ENCODE measurements around the gene DDX24.
A peak's percentile ranks its signal among the peaks of the same experiment; 100 is the strongest.
"Not testable (repeated sequence)": the region's sequence is repeated elsewhere in the genome, so short reads cannot be mapped to it uniquely, and the experiment has no call there.

DDX24 gene

DNA sequence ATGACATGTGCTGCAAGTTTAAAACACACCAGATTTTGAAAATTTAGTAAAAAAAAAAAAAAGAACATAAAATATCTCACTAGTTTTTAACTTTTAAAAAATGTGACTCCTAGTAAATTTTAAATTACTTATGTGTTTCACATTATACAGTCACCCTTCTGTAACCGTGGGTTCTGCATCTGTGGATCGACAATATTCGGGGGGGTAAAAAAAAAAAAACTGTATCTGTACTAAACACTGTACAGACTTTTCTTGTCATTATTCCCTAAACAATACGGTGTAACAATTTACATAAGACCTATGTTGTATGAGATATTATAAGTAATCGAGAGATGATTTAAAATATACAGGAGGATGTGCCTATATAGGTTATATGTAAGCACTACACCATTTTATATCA is 3.2 kb downstream of the DDX24 start:
- DNase-seq: no peak

DNA sequence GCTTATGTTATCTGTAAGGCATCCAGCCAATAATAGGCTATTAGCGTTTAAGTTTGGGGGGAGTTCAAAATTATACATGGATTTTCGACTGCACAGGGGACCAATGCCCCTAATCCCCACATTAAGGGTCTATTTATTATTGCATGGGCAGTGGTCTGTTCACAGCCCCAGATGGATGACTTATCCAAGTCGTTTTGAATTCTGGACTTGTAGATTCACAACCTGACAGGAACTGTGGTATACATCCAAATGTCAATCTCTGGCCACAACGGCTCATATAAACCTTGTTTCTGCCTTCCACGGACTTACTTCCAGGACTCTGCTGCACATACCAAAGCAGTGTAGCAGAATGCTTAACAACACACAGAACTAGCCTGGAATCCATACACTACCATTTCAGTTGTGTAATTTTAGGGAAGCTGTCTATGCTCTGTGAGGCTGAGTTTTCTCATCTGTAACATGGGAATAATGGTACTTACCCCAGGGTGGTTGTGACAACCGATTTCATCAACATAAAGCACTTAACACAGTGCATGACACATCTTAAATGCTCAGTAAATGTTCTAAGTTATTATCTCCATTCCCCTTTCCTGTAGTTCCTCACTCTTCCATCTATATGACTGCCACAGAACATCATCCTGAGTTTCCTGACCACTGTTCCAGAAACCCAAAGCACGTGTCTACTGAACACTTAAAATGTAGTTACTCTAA is 3.7 kb downstream of the DDX24 start:
- no peak for DNase-seq

DNA sequence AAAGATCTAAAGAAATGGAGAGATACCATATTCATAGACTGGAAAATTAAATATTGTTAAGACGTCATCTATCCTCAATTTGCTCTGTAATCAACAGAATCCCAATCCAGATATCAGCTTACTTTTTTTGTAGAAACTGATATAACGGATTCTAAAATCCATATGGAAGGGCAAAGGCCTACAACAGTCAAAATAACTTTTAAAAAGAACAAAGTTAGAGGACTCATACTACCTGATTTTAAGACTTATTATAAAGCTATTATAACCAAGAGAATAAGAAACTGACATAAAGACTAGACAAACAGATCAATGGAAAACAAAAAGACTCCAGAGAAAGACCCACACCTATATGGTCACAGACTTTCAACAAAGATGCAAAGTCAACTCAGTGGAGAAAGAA is 6.0 kb downstream of the DDX24 start:
- DNase-seq: no peak

DNA sequence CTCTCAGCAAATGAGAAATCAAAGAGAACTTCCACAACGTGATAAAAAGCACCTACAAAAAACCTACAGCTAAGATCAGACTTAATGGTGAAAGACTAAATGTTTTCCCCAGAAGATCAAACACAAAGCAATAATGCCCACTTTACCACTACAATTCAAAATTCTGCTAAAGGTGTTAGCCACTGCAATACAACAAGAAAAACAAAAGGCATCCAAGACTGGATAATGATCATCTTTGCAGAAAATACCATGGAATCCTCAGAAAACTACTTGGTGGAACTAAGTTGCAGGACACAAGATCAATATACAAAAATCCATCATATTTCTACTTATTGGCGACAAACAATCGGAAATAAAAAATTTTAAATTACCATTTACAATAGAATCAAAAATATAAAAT is 6.5 kb downstream of the DDX24 start:
- no peak for DNase-seq

DNA sequence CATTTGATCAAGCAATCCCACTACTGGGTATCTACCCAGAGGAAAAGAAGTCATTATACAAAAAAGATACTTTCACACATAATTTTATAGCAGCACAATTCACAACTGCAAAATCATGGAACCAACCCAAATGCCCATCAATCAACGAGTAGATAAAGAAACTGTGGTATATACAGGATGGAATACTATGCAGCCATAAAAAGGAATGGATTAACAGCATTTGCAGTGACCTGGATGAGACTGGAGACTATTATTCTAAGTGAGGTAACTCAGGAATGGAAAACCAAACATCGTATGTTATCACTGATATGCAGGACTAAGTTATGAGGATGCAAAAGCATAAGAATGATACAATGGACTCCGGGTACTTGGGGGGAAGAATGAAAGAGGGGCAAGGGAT is 8.9 kb downstream of the DDX24 start:
- DNase-seq: not testable (repeated sequence)

DNA sequence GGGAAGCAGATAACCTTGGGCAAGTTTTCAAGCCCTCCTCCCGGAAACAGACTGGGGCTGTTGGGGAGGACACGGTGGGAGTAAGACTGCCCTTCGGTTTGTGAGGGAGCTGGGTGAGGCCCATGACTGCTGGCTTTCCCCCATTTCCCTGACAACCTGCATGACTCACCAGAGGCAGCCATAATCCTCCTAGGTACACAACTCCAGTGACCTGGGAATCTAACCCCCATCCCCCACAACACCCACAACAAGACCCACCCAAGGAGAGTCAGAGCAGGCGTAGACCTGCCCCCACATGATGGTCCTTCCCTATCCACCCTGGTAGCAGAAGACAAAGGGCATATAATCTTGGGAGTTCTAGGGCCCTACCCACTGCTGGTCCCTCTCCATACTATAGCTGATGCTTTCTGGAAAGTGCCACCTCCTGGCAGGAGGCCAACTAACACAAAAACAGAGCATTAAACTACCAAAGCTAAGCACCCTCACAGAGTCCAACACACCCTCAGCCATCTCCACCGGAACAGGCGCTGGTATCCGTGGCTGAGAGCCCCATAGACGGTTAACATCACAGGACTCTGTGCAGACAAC is 14.8 kb downstream of the DDX24 start:
- no peak for DNase-seq

DNA sequence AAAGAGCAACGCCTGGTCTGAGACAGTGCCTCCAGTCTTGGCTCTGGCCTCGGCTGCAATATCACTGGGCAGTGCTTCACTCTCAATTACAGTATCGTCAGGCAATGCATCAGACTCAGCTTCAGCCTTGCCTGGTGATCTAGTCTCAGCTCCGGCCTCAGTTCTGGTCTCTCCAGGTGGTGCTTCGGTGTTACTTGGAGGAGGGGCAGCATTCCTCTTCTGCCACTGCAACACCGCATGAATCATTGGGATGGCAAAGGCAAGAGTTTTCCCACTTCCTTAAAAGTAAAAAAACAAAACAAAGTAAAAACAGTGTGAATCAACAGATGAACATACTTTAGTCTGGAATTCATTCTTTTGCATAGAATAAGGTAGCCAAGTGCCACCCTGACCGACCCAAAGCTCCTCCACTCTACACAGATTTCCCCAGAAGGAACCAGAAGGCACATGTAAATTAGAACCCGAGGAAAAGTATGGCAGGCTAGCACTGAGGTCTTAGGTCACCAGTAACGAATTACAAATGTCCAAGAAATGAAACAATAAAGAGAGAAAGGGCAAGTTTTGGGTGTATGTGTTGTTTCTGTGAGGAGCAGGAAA is 18.6 kb downstream of the DDX24 start:
- DNase-seq: peak; percentile 61

DNA sequence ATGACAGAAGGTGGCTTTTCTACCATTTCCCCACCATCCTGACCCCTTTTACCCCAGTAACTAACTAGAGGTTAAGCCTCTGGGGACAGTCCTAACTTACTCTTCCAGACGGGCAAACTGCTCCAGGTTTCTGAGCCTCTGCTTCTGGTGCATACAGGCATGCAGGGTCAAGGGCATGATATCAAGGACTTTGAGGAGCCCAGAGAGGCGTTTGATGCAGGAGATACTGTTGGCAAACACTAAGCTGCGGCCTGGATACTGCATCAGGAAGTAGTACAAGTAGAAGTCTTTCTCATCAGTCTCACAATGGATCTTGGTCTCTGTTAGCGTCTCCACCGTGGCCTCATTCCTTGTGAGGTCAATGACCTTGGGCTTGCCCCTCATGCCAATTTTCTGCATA is 21.0 kb downstream of the DDX24 start:
- DNase-seq: no peak

DNA sequence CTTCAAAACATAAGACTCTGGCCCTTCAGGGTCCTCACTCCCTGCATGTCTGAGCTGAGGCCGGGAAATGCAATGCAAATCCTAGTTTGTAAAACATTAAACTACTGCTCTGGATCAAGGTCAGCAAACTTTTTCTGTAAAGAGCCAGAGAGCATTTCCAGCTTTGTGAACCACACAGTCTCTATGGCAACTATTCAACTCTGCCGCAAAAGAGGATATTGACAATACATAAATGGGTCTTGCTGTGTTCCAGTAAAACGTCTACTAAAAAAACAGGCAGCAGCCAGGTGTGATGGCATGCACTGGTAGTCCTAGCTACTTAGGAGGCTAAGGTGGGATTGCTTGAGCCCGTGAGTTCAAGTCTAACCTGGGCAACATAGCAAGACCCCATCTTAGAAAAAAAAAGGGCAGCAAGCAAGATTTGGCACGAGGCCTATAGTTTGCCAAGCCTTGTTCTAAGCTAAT is 22.3 kb downstream of the DDX24 start:
- no peak for DNase-seq

DNA sequence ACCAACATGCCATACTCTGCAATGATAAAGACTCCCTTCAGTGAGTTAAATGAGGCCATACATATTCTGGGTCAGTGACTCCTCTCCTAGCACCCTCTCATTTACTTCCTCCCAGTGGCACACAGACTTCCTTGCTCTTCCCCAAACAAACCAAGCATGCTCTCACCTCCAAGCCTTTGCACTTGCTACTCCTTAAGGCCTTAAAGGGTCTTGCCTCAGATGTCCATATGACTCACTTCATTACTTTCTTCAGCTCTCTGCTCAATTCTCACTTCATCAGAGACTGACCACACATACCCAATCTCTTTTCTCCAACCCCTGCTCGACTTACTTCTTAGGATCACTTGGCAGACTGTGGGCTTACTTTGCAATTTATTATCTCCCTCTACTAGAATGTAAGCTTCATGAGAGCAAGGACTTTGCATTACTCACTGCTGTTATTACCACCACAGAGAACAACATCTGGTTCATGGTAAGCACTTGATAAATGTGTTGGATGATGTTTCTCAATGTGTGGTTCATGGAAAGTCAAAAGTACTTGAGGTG is 22.8 kb downstream of the DDX24 start:
- DNase-seq: no peak

DNA sequence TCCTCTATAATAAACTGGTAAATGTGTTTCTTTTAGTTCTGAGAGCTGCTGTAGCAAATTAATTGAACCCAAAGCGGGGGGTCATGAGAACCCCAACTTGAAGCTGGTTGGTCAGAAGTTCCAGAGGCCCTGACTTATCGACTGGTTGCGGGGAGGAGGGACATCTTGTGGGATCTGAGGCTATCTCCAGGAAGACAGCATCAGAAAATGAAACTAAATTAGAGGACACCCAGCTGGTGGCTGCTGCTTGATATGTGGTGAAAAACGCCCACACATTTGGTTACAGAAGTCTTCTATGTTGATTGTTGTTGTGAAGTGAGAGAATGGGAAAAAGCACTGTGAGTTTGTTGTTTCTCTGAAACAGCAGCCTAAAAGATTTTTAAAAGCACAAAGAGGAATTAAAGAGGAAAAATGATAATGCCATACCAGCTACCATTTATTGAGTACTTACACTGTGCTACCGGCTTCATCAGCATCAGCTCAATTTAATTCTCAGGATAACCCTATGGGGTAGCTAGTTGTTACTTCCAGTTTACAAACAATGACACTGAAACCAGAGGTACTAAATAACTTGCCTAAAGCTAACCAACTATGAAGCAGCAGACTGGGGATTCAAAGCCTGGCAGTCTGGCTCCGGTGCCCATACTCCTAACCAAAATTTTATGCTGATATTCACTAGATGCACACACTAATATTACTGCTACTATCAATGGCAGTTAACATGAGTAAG is 24.3 kb downstream of the DDX24 start:
- no peak for DNase-seq

DNA sequence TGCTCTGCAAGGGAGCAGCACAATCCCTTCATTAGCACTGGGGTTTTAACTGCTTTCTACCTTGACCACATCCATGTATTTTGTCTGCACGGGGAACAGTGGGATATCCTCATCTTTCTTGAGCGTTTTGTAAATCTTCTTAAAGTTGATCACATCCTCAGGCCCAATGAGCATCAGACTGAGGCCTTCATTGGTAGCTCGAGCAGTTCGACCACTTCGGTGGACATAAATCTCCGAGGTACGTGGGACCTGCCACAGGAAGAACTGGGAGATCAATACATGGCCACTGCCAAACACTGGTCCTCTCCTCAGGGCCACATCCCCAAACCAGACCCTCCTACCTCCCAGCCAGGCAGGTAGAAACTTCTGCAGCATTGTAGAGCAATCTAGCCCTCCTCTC is 26.1 kb downstream of the DDX24 start:
- no peak for DNase-seq

DNA sequence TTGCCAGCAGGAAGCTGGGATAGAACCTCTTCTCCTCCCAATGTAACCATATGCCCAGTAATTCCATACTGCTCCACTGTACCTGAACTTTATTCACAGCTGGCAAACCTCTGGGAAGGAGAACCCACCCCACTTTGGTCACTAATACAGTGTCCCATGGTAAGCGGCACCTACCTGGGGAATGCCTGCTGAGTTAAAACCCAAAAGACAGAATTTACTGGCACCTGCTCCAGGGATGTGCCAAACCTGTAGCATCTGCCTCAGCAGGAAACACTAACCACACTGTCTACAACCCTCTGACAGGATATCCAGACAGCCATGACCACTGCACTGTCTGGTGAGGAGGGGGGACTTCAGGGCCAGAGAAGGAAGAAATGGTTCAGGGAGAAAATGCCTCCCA is 26.6 kb downstream of the DDX24 start:
- DNase-seq: no peak

DNA sequence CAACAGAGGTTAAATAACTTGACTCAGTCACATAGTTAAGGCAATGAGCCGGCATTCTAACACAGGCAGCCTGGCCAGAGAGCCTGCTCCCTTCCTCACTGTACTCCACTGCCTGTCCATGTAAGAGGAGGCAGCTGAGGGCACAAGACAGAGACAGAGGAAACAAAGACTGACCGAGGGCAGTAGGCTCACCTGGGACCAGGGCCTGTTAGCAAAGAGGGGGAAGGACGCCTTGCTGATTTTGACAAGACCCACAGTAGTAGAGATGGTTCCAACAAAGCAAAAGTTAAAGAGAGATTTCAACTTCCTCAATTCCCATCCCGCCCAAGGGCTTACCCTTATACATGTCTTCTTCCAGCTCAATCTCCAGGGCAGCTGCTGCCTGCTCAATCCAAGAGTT is 28.3 kb downstream of the DDX24 start:
- DNase-seq: no peak

DNA sequence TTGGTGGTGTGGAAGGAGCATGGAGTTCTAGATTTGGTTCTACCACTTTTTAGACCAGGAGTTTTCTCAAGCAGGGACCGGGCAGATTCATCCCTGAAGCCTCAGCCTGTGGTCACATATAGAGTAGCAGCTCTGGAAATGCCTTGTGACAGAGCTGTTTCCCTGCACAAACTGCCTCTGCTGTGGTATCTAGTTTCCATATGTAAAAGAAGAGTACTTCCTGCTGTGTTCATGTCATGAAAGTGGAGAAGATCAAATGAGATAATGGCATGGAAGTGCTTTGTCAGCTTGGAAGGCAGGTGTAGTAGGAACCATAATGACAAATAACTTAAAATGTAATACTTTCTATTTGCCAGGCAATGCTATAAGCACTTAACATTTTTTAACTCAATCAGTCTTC is 28.8 kb downstream of the DDX24 start:
- no peak for DNase-seq

DNA sequence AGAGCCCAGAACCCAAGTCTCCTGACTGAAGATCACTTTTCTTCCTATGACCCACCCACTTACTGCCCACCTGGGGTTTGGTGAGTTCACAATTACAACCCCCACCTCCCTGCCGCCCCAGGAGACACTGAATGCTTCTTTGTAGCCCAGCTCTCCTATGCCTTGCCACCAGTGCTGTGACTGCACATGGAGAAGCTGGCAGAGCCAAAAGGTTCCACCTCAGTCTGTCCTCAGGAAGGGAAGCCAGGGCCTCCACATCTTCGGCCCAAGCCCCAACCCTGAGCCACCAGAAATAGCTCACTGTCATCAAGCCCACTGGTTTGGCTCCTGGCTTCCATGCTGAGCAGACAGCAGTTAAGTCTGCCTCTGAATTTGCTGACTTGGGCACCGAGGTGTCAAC is 29.2 kb downstream of the DDX24 start:
- no peak for DNase-seq

DNA sequence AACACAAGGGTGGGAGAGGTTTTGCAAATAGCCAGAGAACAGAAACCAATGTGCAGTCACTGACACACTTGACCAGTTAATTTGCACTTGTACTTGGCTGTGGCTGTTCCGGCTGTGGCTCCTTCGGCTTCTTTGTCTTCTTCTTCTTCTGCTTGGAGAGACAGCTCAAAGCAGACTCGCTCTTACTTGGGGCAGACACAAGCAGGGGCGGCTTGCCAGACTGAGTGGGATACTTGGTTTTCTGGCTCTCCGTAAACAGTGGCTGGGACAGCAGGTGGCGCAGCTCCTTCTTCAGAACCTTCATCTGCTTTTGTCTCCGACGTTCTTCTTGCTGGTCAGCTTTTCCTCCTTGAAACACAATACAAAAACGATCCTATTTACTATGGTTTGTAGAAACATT is 29.9 kb downstream of the DDX24 start:
- DNase-seq: peak; percentile 35

DNA sequence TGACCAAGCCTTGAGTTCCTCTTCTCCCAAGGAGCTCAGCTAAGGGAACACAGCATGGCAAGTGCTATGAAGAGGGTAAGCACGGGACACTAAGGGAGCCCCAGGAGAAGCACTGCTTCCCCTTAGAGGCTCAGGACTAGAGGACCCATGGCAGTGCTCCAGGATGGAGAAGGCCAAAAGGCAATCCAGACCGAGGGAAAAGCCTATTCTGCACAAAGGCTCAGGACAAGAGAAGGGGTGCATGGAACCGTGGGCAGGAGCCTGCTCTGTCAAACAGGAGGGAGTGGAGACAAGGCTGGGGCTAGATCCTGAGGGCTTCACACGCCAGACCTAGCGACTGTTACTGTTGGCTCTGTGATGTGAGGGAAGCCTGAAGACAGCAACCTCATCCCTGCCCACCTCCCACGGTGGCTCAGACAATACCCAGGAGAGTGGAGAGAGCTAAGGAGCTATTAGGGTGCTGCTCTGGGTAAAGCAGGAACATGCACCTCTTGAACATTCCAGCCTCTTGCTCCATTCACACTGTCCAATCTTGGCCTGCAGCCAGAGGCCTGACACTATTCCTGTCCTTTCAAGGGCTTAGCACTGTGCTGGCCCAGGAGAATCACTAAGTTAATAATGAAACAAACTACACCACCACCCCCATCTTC is 30.6 kb downstream of the DDX24 start:
- DNase-seq: no peak

DNA sequence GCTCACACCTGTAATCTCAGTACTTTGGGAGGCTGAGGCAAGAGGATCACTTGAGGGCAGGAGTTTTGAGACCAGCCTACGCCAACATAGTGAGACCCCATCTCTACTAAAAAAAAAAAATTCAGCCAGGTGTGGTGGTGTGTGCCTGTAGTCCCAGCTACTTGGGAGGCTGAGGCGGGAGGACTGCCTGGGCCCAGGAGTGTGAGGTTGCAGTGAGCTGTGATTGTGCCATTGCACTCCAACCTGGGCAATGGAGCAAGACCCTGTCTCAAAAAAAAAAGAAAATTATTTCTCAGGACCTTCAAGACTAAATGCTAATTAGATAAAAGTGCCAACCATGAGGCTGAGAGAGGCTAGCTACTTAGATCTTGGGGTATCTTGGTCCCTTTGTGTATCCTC is 31.4 kb downstream of the DDX24 start:
- no peak for DNase-seq

DNA sequence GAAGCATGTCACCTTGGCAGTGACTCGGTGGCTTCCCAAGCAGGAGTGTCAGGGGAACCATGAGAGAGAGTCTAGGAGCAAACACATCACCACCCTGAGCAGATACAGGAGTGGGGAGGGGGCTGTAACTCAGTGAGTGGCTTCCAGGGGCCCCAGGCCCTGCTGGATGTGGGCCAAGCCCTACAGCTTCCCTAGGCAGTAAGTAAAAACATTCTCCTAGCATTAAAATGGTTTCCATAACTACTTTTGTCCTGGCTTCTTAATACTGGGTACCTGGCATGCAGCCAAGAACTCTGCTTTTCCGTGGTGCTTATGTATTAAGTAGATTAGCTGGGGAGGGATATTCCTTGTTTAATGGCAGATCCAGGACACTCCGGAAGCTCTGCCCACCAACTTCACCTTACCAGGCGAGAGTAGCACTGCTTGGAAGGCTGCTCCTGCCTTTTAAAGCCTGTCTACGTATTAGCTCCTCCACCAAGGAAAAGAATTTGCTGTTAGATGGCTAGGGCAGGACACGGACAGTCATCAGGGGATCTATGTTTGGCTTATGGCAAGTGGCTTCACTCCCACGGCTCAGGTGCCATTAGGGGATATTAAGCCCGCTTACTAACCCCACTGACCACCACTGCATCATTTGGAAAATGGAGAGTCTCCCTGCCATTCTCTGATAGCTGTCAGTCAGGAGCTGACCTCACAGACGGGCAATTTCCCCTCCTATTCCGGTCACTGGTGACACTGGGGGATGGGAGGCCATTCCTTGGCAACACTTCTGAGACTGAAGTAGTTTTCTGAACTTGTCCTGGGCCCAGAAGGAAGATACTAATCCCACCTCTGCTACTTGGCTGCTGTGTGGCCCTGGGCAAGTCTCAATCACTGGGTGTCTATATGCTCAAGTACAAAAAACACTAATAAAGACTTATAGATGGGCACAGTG is 32.0 kb downstream of the DDX24 start:
- no peak for DNase-seq

DNA sequence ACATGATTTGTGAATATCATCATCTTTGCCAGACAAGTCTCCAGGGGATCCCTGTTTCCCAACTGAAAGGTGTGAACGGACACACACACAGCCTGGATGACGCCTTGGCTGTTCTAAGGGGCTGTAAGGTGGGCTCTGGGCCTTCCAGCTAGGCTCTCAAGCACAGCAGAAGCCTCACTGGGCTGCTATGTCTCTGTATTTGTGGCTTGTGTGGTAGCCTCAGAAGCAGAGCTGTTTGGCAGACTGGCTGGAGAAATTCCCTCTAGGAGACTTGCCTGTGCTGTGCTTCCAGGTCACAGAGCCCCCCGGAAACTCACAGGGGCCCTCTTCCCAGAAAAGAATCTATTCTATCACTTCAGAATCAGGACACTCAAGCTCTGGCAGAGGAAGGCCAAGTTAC is 33.4 kb downstream of the DDX24 start:
- no peak for DNase-seq

DNA sequence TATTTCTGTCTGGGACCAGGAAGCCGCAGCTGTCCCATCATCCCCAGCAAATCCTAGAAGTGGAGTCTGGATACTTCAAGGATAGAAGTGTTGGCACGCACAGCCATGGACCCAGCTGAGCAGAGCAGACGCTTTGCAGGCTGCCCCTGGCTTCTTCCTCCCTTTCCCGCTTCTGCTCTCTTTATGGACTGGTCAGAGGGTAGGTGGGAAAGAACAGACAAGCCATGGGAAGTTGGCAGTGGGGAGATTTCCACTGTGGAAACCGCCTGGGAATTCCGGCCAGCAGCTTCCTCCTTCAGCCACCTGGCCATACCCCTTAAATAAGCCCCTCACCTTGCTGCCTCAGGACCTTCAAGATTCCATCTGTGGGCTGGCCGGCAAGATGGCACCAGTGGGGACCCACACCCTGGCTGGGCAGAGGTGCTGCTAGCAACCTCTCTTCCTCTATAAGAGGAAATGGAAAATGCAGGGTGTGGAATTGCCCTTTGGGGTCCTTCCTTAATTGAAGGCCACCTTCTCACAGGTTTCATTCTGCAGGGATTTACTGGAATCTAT is 34.2 kb downstream of the DDX24 start:
- no peak for DNase-seq

Measured in fibroblast of upper back skin (primary cell).